Activated T-cell treated with anti-CD3 and anti-CD28 coated beads, Interleukin-2, amount 50 U/mL, for 72 hours (primary cell): ENCODE measurements around the gene TMEM267. TPM values are rescaled to one million over a fixed set of nuclear protein-coding genes. Genes with fewer than 3 reads are reported as not detected.
"Not testable (repeated sequence)": the region's sequence is repeated elsewhere in the genome, so short reads cannot be mapped to it uniquely, and the experiment has no call there.

Experiments used
- ATAC-seq, 2 donors: fragments of 150-1000 bp; cut with Tn5 transposase; replicated peaks in 1 of 2; 2 replicates each; pipeline ENCODE4 v1.10.0; 2021; ENCODE audit warnings: moderate library complexity in 2 of 2, mild to moderate bottlenecking in 1 of 2
- DNase-seq, 2 donors: peaks; one replicate each; pipeline ENCODE4 v3.0.0; 2021 to 2022; ENCODE audit warnings: mixed read lengths in 1 of 2
- H3K27ac Mint-ChIP-seq: one replicate; pipeline ENCODE4 v1.8.0; 2022; ENCODE audit warnings: mild to moderate bottlenecking, moderate library complexity, mixed read lengths
- H3K27me3 Mint-ChIP-seq: one replicate; pipeline ENCODE4 v1.8.0; 2022; ENCODE audit warnings: low read depth, mixed read lengths
- H3K36me3 Mint-ChIP-seq, 2 donors: one replicate each; pipeline ENCODE4 v1.8.0; 2022; ENCODE audit warnings: mixed read lengths in 2 of 2, mild to moderate bottlenecking in 1 of 2; ENCODE audit not compliant: insufficient read depth in 2 of 2
- H3K4me1 Mint-ChIP-seq: one replicate; pipeline ENCODE4 v1.8.0; 2022; ENCODE audit warnings: low read depth, mixed read lengths
- H3K4me3 Mint-ChIP-seq, 2 donors: one replicate each; pipeline ENCODE4 v1.8.0; 2022; ENCODE audit warnings: mild to moderate bottlenecking in 2 of 2, mixed read lengths in 2 of 2, moderate library complexity in 2 of 2
- H3K9me3 Mint-ChIP-seq, 2 donors: one replicate each; pipeline ENCODE4 v1.8.0; 2022; ENCODE audit warnings: mixed read lengths in 2 of 2
- total RNA-seq, 2 donors: library from RNA; stranded (reverse); gene quantifications; one replicate each; pipeline ENCODE4 v1.2.3, GENCODE V29; 2022

Gene TMEM267
- 10 to 100 TPM; 30.7 to 35.5 TPM for total RNA-seq

- ATAC-seq, result peak; percentile 85 to 86
- H3K27ac Mint-ChIP-seq, result peak within 1 kb of the TSS; percentile 99
- DNase-seq, result peak; percentile 87
- no peaks in the 10 kb centered on the region for H3K27me3 Mint-ChIP-seq
- H3K4me3 Mint-ChIP-seq, result peak within 1 kb of the TSS; percentile 90 to 98
- H3K9me3 Mint-ChIP-seq, result no peaks in the 10 kb centered on the region
- peaks cover 4 to 24% of the 10 kb centered on the region in 2 donors for H3K36me3 Mint-ChIP-seq
- H3K4me1 Mint-ChIP-seq, result peaks cover 54% of the 10 kb centered on the region
These were observed at the start of gene TMEM267 for GRCh38 chr5:43483298-43484105. TMEM267 (minus strand) TSS chr5:43483865; CDS start chr5:43453969, 29,896 bp downstream.

- H3K4me3 Mint-ChIP-seq, result no peak overlapping the region
- H3K27ac Mint-ChIP-seq, result no peak overlapping the region
- no peaks in the 10 kb centered on the region for H3K27me3 Mint-ChIP-seq
- DNase-seq, result no peak
- peaks cover 6 to 30% of the 10 kb centered on the region in 2 donors for H3K36me3 Mint-ChIP-seq
- no peaks in the 10 kb centered on the region for H3K9me3 Mint-ChIP-seq
- peaks cover 14% of the 10 kb centered on the region for H3K4me1 Mint-ChIP-seq
- no peak for ATAC-seq
These were observed 47.0 kb upstream of the TMEM267 start for GRCh38 chr5:43530648-43531047.

- H3K9me3 Mint-ChIP-seq, result no peaks in the 10 kb centered on the region
- DNase-seq (no peak), ATAC-seq (no peak)
- peaks cover 3 to 16% of the 10 kb centered on the region in 2 donors for H3K36me3 Mint-ChIP-seq
- H3K27ac Mint-ChIP-seq, result no peak overlapping the region
- no peaks in the 10 kb centered on the region for H3K27me3 Mint-ChIP-seq
- H3K4me3 Mint-ChIP-seq, result no peak overlapping the region
- H3K4me1 Mint-ChIP-seq, result no peaks in the 10 kb centered on the region
These were observed 40.0 kb upstream of the TMEM267 start for GRCh38 chr5:43523662-43524072.

- no peaks in the 10 kb centered on the region for H3K4me1 Mint-ChIP-seq
- H3K27me3 Mint-ChIP-seq, result no peaks in the 10 kb centered on the region
- no peaks in the 10 kb centered on the region for H3K9me3 Mint-ChIP-seq
- H3K36me3 Mint-ChIP-seq, result peaks cover 3 to 12% of the 10 kb centered on the region in 2 donors
- no peak overlapping the region for H3K27ac Mint-ChIP-seq
- H3K4me3 Mint-ChIP-seq, result no peak overlapping the region
- ATAC-seq (no peak), DNase-seq (no peak)
These were observed 37.0 kb upstream of the TMEM267 start for GRCh38 chr5:43520615-43521014.

GRCh38 chr5:43515678-43516048 lies 32.0 kb upstream of the TMEM267 start:
- no peaks in the 10 kb centered on the region for H3K9me3 Mint-ChIP-seq
- no peaks in the 10 kb centered on the region for H3K27me3 Mint-ChIP-seq
- H3K4me1 Mint-ChIP-seq, result peaks cover 25% of the 10 kb centered on the region
- peaks cover 13 to 14% of the 10 kb centered on the region in 2 donors for H3K36me3 Mint-ChIP-seq
- ATAC-seq (no peak), DNase-seq (no peak)
- H3K27ac Mint-ChIP-seq, result peak overlapping the region; percentile 96
- peak overlapping the region; percentile 89 to 90 for H3K4me3 Mint-ChIP-seq

- Mint-ChIP-seq H3K36me3 (peaks cover 13 to 14% of the 10 kb centered on the region in 2 donors), H3K9me3 (no peaks in the 10 kb centered on the region)
These were observed 31.4 kb upstream of the TMEM267 start, which contains the start of gene C5orf34 for GRCh38 chr5:43514816-43515677. C5orf34 (minus strand) TSS chr5:43515148; CDS start chr5:43509339, 5,809 bp downstream.

GRCh38 chr5:43514471-43514815 lies 30.8 kb upstream of the TMEM267 start:
- Mint-ChIP-seq H3K4me3 (peak overlapping the region; percentile 89 to 90), H3K27me3 (no peaks in the 10 kb centered on the region), H3K9me3 (no peaks in the 10 kb centered on the region), H3K4me1 (peaks cover 25% of the 10 kb centered on the region), H3K27ac (peak overlapping the region; percentile 96), H3K36me3 (peaks cover 13 to 14% of the 10 kb centered on the region in 2 donors)
- ATAC-seq, result peak; percentile 80 to 81
- DNase-seq, result peak; percentile 58 to 66

More at GRCh38 chr5:43514816-43515677, 31.4 kb upstream of the TMEM267 start, which contains the start of gene C5orf34:
- peak within 1 kb of the TSS; percentile 89 to 90 for H3K4me3 Mint-ChIP-seq
- no peaks in the 10 kb centered on the region for H3K27me3 Mint-ChIP-seq
- peak; percentile 95 to 98 for ATAC-seq
- peaks cover 25% of the 10 kb centered on the region for H3K4me1 Mint-ChIP-seq
- peak within 1 kb of the TSS; percentile 96 for H3K27ac Mint-ChIP-seq
- DNase-seq, result peak; percentile 95 to 96

GRCh38 chr5:43514025-43514424 lies 30.4 kb upstream of the TMEM267 start:
- ATAC-seq (no peak), DNase-seq (no peak)
- Mint-ChIP-seq H3K36me3 (peaks cover 13 to 15% of the 10 kb centered on the region in 2 donors), H3K27ac (peak overlapping the region; percentile 96), H3K9me3 (no peaks in the 10 kb centered on the region), H3K4me3 (peak overlapping the region; percentile 89 to 90), H3K4me1 (peaks cover 25% of the 10 kb centered on the region), H3K27me3 (no peaks in the 10 kb centered on the region)

- Mint-ChIP-seq H3K4me1 (peaks cover 25% of the 10 kb centered on the region), H3K36me3 (peaks cover 14 to 18% of the 10 kb centered on the region in 2 donors)
- not testable (repeated sequence) for ATAC-seq
These were observed 27.4 kb upstream of the TMEM267 start for GRCh38 chr5:43511062-43511461.

GRCh38 chr5:43498581-43498980 lies 14.9 kb upstream of the TMEM267 start:
- Mint-ChIP-seq H3K4me1 (no peaks in the 10 kb centered on the region), H3K27ac (no peak overlapping the region), H3K27me3 (no peaks in the 10 kb centered on the region), H3K9me3 (no peaks in the 10 kb centered on the region), H3K4me3 (no peak overlapping the region), H3K36me3 (peaks cover 6 to 9% of the 10 kb centered on the region in 2 donors)
- ATAC-seq (no peak), DNase-seq (no peak)

More at GRCh38 chr5:43511062-43511461, 27.4 kb upstream of the TMEM267 start:
- not testable (repeated sequence) for H3K4me3 Mint-ChIP-seq, H3K27ac Mint-ChIP-seq, DNase-seq, H3K27me3 Mint-ChIP-seq, H3K9me3 Mint-ChIP-seq

- Mint-ChIP-seq H3K36me3 (peaks cover 6 to 9% of the 10 kb centered on the region in 2 donors), H3K4me3 (no peak overlapping the region), H3K27me3 (no peaks in the 10 kb centered on the region), H3K9me3 (no peaks in the 10 kb centered on the region), H3K4me1 (no peaks in the 10 kb centered on the region), H3K27ac (no peak overlapping the region)
- DNase-seq, result no peak
- no peak for ATAC-seq
These were observed 13.8 kb upstream of the TMEM267 start for GRCh38 chr5:43497311-43498104.

GRCh38 chr5:43491326-43491725 lies 7.7 kb upstream of the TMEM267 start:
- Mint-ChIP-seq H3K9me3 (no peaks in the 10 kb centered on the region), H3K27ac (no peak overlapping the region), H3K4me1 (peaks cover 2% of the 10 kb centered on the region), H3K36me3 (peaks cover 2 to 19% of the 10 kb centered on the region in 2 donors), H3K27me3 (no peaks in the 10 kb centered on the region), H3K4me3 (no peak overlapping the region)
- no peak for DNase-seq
- no peak for ATAC-seq
